Peyer's patch (tissue), 4 donors: ENCODE measurements around the gene ZNF598.

Source experiments
- POLR2A ChIP-seq, 2 donors: fragments of 450-650 bp; IDR thresholded peaks; one replicate each; pipeline ENCODE4 v1.5.1; 2017; ENCODE audit warnings: antibody characterized with exemption in 2 of 2, mild to moderate bottlenecking in 2 of 2, moderate library complexity in 2 of 2
- TF ChIP-seq, protein P1 (sequence below), 6 experiments: fragments of 450-650 bp in 4 of 6; fragments of 200-600 bp in 2 of 6; sonication (generic) in 1 of 6; IDR thresholded peaks; one replicate each; pipeline ENCODE4 v1.5.1; 2017 to 2019; ENCODE audit warnings: antibody characterized with exemption in 6 of 6, mild to moderate bottlenecking in 3 of 6, moderate library complexity in 1 of 6

DNA sequence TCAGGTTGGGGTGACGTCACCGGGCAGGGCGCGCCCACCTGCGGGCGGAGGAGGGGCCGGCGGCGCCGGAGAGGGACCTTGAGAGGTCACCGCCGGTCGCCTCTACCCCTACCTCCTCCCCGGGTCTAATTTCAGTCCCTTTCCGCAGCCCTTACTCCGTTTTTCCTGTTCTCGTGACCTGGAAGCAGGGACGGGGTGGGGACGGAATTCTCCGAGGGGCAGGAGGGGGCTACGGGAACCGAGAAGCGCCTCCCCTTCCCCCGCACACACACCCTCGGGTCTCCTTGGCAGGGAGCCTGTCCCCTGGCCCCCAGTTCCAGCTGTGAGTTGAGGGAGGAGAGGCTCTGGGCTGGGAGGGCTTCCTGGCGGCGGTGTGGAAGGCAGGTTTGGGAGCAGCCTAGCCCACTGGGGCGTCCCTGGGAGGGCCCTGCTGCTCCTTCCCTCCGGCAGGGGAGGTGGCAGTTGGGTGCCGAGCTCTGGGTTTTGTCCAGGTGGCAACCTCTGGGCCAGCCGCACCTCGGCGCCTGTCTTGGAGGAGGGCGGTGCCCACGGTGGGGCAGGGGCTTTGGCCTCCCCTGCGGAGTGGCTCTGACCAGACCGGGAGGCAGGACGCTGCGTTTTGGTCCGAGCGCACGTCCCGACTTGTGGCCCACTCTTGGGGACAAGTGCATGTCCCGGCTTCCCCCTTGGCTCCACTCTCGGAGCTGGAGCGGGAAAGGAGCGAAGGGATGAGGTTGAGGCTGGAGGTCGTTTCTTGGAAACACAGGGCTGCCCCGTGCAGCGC lies 19.1 kb downstream of the ZNF598 start:
- TF ChIP-seq, protein P1, sequence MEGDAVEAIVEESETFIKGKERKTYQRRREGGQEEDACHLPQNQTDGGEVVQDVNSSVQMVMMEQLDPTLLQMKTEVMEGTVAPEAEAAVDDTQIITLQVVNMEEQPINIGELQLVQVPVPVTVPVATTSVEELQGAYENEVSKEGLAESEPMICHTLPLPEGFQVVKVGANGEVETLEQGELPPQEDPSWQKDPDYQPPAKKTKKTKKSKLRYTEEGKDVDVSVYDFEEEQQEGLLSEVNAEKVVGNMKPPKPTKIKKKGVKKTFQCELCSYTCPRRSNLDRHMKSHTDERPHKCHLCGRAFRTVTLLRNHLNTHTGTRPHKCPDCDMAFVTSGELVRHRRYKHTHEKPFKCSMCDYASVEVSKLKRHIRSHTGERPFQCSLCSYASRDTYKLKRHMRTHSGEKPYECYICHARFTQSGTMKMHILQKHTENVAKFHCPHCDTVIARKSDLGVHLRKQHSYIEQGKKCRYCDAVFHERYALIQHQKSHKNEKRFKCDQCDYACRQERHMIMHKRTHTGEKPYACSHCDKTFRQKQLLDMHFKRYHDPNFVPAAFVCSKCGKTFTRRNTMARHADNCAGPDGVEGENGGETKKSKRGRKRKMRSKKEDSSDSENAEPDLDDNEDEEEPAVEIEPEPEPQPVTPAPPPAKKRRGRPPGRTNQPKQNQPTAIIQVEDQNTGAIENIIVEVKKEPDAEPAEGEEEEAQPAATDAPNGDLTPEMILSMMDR (IDR thresholded peaks at IDR 0.05) = no peak
- TF ChIP-seq POLR2A (IDR thresholded peaks at IDR 0.05) = no peak
